B cell (primary cell): ENCODE results near the gene ZNF326.

Experiments
- EZH2 ChIP-seq: IDR thresholded peaks from 2 replicates; pipeline ENCODE4 v1.6.1; 2012; ENCODE audit warnings: borderline replicate concordance, low read depth, mild to moderate bottlenecking, moderate library complexity, low read length; ENCODE audit not compliant: insufficient read depth, poor library complexity, severe bottlenecking
- TF ChIP-seq, protein P1 (sequence below): fragments of 200-600 bp; IDR thresholded peaks from one replicate; pipeline ENCODE4 v1.8.0; 2022; ENCODE audit warnings: antibody characterized with exemption, mild to moderate bottlenecking

DNA sequence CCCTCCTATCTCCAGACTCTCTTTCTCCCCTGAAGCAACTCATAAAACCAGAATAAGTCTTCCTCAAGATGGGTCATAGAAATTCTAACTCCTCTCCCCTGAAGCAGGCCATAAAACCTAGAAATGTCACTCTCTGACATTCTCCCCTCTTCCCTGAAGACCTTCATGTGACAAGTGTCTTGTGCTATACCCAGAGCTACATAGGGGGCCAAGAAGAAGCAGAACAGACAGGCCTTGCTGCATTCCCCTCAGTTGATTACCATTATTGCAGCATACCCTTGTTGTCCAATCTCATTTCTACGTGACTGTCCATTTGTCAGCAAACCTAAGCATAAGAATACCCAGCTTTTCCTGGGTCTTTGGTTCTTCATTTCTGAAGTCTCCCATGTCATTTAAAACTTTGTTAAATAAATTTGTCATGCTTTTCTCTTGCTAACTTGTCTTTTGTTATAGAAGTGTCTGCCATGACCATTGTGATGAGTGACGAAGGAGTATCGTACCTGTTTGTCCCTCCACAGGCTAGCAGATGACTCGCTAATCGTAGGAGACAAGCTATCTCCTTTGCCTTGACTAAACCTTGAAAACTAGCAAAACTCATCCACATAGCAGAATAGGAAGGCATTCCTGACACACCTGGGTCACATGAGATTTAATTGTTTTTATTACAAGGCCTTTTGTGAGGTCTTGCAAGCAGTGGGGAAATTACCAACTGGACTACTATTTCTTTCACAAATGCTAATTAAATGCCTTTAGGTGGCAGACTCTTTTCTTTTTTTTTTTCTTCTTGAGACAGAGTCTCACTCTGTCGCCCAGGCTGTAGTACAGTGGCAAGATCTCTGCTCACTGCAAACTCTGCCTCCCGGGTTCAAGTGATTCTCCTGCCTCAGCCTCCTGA is 39.4 kb upstream of the ZNF326 start:
- TF ChIP-seq, protein P1, sequence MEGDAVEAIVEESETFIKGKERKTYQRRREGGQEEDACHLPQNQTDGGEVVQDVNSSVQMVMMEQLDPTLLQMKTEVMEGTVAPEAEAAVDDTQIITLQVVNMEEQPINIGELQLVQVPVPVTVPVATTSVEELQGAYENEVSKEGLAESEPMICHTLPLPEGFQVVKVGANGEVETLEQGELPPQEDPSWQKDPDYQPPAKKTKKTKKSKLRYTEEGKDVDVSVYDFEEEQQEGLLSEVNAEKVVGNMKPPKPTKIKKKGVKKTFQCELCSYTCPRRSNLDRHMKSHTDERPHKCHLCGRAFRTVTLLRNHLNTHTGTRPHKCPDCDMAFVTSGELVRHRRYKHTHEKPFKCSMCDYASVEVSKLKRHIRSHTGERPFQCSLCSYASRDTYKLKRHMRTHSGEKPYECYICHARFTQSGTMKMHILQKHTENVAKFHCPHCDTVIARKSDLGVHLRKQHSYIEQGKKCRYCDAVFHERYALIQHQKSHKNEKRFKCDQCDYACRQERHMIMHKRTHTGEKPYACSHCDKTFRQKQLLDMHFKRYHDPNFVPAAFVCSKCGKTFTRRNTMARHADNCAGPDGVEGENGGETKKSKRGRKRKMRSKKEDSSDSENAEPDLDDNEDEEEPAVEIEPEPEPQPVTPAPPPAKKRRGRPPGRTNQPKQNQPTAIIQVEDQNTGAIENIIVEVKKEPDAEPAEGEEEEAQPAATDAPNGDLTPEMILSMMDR, result no peak
- no peak for TF ChIP-seq EZH2
